Ecto neural progenitor cell (in vitro differentiated cells): ENCODE data around the gene KCNA1.
"Not testable (repeated sequence)": the region's sequence is repeated elsewhere in the genome, so short reads cannot be mapped to it uniquely, and the experiment has no call there.

Experiments
- DNase-seq: peaks from one replicate; pipeline ENCODE4 v3.0.0-alpha.2; 2018; ENCODE audit warnings: low spot score

The KCNA1 gene

DNA sequence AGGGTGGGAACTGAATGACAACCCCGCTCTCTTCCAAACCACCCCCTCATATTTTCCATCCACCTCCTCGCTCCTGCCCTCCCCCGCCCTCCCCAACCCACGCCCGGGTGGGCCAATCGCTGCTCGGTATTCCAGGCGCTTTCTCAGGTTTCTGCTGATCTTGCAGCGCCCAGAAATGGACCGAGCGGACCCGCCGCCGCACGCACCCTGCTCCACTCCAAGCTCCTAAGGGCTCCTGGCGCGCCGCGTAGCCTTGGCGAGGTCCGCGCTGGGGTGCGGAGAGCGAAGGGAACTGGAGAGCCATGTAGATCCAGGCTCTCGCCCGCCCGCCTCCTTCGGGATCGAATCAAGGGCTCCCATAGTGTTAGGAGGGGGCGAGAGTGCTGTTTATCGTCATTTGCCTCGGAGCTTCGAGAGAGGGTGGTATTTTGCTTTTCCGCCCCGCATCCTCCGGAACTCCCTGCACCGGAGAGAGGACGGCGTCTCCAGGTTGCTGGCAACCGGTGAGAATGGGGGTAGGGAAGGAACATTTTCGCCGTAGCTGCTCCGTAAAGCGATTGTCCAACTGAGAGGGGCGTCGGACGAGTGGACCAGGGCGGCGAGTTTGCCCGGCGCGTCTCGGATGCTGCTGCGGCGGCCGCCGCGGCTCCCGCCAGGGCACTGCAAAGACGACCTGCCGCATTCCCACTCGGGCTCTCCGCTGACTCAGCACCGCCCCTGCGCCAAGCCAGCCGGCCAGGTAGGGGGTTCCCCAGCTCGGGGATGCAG, at the start of gene KCNA1:
TSS of gene KCNA1 (plus strand) at position 172 of the 768 bp plus-strand sequence. CDS start 1,474 bp downstream, outside the sequence.
- DNase-seq = peak; percentile 83

DNA sequence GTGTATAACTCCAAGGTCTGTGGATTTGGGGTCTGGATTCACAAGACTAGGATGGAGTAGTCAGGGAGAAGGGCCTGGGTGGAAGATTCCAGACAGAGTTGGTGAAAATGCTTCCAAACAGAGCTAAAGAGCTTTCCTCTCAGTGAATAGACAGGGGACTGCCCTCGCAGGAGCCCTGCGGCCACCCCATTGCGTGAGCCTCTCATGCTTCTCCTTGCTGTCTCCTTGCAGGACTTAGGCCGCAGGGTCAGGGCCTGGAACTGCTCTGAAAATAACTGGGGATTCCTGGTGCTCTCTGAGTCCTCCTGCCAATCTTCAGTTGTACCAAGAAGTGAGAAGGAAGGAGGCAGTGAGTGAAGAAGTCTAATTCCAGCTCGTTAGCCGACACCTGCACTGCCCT, 49.0 kb upstream of the KCNA1 start:
- peak; percentile 36 for DNase-seq

DNA sequence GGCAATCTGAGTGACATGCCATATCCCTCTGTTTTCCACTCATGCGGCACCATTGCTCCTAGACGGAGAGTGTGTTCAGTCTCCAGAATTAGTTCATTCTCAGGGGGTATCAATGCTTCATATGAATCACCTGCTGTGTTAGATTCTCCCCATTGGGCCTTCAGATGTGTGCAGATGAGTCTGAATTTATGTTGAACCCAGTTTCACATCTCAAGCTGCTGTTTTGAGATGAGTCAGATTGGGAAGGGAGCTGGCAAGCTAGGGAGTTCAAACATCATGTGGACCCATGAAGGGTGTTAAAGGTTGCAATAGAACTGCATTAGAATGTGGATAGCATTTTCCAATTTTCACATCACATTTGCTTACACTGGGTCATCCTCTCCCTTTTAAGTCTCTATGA, 46.9 kb upstream of the KCNA1 start:
- peak; percentile 26 for DNase-seq

DNA sequence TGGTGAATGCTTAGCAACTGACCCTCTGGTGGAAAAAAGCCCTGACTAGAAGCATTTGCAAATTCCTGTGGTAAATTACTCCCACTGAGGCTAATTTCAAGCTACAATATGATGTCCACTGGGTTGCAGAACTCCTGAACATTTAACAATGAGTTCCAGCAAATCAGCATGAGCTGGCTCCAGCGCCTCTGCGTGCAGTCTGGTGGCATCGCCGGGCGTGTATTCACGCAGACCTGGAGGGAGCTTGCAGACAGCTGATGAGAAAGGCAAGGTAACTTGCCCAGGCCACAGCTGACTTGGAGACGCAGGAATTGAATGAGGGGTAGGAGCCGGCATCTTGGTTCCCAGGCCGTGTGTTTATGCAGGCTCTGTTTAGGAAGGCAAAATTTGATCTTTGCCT, 45.1 kb upstream of the KCNA1 start:
- DNase-seq = peak; percentile 34

DNA sequence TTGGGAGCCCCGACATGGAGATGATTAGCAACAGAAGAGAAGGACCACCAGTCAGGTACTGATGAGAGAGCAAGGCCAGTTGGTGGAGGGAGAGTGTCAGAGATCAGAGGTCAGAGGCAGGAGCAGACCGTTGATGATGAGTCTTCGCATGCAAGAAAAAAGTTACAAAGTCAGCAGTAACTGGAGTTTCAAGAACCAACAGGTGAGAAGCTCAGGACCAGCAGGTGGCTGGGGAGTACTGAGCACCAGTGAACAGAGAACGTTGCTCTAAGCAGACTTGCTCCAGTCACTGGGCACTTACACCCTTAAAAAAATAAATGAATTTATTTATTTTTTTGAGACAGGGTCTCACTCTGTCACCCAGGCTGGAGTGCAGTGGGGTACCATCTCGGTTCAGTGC, 44.5 kb upstream of the KCNA1 start:
- DNase-seq = peak; percentile 30

DNA sequence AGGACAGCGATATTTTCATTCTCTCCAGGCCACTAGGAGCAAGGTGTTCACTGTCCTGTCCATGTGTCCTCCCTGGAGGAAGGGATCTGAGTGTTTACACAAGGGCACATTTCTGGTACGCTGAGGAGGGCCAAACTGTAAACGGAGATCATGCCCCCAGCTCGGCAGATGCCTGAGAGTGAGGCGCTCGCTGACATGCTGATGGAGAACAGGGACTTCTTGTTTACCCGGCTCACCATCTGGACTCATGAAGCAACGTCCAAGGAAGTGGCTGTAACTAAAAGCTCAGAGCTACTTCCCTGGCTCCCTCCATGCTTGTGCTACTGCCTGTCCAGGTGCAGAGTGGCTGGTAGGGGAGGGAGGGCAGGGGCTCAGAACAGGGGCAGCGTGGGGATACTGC, 43.4 kb upstream of the KCNA1 start:
- DNase-seq = no peak

DNA sequence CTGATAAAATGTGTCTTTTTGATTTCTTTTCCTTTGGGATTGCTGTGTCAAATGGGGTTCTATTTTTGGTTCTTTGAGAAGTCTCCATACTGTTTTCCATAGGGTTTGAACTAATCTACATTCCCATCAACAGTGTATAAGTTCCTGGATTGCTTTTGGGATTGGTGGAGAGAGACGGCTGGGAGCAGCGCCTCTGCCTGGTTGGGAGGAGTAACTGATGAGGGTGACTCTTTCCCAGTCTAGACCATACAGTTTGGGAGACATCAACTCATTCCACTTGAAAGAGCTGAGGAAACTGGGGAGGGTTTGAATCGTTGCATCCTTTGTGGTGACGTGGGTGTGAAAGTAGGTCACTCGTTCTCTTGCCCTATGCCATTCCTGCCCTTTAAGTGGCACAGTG, 42.3 kb upstream of the KCNA1 start:
- DNase-seq = no peak

DNA sequence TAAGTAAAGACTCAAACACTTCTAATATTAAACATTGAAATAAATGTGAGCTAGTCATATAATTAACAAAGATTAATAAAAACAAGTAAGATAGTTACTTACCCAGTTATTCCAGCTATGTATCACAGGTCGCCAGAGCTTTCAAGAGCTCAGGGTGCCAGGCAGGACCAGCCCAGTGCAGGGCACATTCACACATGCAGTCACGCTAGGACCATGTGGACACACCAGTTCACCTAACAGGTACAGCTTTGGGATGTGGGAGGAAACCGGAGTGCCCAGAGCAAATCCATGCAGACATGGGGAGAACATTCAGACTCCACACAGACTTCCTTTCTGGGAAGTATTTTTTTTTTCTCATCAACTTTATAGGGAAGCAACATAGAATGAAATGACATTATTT, 39.3 kb upstream of the KCNA1 start:
- no peak for DNase-seq

DNA sequence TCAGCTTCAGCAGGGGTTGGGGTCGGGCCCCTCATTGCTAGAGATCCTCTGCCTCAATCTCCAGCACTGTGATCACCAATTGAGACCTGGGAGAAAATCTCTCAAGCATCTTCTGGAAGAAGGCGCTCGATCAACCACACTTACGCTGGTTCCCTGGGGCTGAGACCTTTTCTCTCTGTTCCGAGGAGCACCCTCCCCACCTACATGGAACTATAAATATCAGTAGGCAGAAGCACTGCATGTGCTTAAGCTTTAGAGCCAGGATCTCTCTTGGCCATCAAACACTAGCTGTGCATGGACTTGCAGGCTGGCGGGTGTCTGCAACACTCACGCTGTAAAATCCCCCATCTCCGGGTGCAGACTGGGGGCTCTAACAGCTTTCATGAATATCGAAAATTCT, 38.2 kb upstream of the KCNA1 start:
- DNase-seq = no peak

DNA sequence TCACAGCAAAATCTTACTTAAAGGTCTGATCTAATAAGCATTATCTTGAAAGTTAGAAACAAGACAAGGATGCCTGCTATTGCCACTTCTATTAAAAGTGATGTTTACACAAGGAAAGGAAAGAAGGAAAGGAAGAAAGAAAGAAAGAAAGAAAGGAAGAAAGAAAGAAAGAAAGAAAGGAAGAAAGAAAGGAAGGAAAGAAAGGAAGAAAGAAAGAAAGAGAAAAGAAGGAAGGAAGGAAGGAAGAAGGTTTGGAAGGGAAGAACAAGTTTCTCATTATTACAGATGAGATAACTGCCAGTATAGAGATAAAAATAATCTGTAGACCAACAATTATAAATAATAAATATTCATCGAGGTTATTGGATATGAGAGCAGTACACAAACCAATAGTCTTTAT, 35.8 kb upstream of the KCNA1 start:
- DNase-seq = no peak

DNA sequence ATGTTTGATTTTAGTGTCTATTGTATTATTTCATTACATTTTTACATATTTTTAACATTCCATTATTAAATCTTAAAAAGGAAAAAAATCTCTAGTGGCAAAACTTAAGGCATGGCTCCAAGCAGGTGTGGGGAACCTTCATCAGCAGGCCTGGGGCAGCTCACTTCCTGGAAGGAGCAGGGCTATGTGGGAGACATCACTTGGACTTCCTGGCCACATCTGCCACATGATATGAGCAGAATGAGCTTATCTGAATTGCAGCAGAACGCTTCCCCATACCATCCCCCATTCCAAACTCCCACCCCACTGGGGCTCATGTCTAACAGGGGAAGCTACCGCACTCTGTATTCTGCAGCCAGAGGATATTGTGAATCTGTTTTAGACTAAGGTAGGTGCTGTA, 35.0 kb upstream of the KCNA1 start:
- DNase-seq = no peak

DNA sequence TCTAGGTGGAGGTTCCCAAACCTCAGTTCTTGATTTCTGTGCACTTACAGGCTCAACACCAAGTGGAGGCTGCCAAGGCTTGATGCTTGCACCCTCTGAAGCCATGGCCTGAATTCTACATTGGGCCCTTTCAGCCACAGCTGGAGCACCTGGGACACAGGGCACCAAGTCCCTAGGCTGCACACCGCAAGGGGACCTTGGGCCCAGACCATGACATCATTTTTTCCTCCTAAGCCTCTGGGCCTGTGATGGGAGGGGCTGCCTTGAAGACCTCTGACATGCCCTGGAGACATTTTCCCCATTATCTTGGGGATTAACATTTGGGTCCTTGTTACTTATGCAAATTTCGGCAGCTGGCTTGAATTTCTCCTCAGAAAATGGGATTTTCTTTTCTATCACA, 30.2 kb upstream of the KCNA1 start:
- not testable (repeated sequence) for DNase-seq

DNA sequence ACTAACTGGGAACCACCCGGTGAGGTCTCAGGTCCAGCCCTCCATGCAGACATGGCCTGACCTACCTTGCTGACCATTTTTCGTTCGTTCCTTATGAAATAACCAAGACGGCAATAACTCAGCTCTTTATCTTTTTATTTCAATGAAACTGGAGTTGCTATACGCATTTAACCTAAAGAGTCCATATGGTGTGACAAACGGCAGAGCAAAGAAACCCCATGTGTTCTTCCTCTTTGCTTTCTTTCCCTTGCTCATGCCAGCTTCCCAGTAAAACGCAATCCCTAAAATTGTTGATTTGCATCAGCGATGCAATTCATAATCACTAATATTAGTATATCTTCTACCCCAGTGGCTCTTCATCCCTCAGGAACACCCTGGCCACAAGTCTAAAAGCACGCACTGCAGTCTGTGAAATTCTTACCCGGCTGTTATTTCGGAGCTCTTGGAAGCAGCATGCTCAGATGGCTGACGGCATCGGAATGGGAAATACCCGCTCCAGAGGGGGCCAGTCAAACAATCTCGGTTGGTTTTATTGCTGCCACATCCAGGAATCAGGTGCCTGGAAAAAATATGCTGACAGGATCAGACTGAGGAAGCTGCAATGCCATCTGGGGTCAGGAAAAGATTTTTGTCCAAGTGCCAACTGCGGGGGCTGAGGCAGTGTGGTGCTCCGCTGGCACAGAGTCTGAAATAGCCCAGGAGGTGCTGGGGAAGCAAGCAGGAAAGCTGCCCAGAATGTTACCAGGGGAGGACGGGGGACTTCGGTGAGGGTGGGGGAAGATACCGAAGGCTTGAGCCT, 28.2 kb upstream of the KCNA1 start:
- no peak for DNase-seq

DNA sequence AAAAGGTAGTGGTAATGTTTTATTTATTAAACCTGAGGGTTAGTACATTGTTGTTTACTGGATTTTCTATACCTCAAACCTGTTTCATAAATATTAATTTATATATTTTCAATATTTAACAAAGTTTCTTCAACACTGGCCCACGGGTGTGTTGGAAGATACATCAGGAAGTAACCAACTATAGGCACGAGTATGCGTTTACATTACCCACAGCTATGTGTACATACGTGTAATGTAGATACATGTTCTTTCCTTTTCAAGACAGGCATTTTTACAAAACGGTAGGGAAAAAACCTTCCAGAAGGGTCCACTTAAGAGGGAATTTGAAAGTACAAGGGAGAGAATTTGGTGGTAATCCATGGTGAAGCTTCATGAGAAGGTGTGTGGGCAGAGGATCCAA, 17.8 kb upstream of the KCNA1 start:
- no peak for DNase-seq

DNA sequence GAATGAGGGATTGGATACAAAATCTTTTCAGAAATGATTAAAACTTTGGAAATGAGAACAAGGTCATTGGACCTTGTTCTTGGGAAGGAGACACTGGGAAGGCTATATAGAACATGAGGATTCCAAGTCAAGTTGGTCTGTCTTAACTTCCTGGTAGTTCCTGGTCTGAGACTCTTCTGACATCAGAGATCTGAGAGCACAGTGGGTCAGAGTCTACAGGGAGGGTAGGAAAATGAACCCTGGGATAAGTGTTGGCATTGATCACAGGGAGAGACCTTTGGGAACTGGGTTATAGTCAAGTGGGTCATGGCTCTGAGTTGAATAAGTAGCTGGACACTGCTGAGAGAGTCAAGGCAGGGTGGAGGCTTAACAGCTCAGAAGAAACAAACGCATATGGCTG, 17.3 kb upstream of the KCNA1 start:
- DNase-seq = no peak

DNA sequence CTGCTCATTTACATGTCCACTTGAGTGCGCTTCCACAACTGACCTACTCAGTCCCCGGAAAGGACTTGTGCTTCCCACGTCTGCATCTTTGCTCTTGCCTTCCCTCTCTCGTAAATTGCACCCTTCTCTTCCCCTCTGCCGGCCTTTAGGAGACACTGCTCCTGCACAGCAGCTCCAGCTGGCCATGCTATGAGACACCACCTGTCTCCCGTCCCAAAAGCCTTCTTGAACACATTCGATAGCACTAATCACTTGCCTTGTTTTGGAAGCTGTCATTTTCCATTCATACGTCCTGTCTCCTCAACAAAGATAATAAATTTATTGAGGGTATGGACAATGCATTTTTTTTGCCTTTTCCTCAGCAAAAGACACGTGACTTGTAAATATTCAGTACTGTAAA, 15.7 kb upstream of the KCNA1 start:
- DNase-seq = no peak

DNA sequence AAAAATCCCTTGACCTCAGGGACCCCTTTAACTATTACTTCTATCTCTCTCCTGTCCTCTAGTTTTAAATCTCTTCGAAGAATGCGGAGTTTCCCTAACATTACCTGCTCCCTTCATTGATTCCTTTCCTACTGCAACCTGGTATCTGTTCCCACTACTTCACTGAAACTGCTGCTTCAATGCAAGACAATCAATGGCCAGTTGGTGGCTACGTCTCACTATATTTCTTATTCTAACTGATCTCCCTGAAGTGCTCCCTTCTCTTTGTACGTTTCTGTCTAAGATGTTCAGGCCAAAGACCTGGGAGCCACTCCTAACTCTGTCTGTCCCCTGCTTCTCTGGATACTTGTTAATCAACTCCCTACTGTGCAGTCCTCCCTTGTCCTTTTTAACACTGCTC, 10.3 kb upstream of the KCNA1 start:
- no peak for DNase-seq

DNA sequence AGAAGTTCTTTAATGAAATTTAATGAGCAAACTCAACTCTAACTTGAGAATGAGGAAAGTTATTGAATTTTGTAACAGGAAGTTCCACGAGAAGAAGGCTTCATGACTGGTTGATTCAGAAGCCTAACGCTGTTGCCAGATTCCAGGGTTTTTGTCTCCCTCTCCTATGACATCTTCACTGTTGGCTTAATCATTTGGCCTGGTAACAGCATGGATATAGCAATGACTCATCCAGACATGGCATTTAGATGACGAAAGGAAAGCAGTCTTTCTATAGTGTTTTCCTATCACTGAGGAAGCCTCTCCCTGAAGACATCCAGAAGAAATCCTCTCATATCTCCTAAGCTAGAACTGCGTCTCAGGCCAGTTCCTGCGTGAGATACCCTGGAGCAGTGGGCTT, 9.4 kb upstream of the KCNA1 start:
- no peak for DNase-seq

DNA sequence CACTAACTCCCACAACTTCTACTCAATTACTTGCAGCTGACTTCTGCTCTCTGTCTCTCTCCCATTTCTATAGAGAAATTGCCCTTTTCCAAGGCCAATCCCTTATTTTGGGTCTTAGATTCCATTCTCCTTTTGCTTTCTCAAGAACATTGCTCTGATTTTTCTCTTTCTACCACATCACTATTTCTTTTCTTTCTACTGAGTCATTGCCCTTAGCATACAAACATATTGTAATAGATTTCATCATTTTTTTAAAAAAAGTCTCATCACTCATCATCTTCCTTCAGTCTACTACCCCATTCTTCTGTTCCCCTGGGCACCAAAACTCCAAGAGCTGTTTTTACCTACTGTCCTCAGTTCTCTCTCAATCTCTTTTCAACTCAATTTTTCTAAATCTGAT, 4.4 kb upstream of the KCNA1 start:
- no peak for DNase-seq

DNA sequence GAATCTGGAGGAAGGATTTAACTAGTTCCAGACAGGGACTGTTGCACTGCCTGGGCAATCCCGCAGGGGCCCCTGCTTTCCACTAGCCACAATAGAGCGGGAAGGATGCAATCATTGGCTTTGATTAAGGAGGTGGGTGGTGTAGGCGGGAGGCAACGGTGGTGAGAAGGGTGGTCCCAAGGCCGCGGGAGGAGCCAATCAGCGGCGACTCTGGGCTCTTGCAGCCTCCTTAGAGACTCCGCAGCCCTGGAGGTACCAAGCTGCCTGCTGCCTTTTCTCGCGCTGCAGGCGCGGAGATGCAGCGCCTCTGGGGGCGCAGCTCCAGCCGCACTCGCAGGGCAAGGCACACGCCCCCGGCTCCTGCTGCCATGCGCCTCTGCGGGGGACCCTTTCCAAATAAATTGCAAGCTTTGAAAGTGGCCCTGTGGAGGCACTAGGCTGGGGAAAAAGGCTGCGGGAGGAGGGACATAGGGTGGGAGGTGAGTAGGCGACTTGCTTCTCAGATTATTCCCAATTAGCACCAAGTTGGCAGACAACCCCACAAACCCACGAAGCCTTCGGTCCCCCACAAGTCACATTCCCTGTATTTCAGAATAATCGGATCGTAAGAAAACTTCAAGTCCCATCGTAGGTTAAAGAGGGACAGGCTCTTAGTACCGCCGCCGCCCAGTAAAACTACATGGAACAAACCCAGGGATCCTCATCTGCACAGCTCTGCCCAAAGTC, 858 bp upstream of the KCNA1 start:
- peak; percentile 96 for DNase-seq

DNA sequence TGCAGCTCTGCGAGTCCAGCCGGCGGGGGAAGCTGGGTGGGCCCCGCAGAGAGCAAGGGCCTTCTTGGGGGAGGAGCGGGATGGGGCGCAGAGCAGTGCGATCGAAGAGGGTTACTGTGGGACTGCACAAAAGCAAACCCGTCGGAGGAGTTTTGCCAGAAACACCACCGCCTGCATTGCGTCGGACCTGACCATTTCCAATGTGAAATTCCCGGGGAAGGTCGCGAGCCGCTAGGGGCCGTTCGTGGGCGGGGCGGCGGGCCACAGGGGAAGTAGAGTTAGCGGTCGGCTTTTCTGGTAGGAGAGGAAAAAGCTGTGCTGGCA, 333 bp upstream of the KCNA1 start:
- peak; percentile 81 for DNase-seq

DNA sequence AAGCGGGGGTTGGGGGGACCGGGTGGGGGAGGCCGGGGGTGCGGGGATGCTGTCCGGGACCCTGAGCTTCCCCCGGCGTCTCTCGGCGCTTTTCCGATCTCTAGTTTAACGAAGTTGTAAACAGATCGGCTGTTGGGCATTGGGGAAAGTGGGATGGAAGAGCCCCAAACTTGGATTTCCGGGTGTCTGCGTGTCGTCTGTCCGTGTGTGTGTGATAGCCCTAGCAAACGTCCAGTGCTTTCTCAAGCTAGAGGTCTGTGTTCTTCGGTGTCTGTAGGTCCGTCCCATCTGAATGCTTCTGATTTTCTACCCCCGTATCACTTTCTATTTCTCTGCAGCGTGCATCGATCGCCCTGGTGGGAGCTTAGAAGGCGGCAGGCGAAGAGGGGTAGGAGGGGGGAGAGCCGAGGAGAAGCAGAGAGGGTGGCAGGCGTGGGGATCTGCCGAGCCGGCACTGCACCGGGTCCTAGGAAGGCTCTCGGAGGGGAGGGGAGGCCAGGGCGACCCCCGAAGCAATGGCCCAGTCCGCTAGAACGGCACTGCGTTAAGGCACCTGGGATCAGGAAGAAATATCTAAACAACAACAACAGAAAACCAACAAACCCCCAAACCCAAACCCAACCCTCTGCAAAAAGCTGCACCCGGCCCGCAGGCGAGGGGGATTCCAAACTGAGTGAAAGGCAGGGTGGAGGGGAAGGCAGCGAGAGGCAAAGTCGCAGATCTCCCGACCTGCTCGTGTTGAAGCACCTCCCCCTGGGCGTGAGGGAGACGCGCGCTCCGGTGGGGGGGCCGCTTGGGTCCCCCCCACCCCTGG, 1.0 kb downstream of the KCNA1 start:
- peak; percentile 59 for DNase-seq
